Hepatocyte (in vitro differentiated cells): ENCODE measurements around the gene GLUL.

Source experiments
- EZH2 ChIP-seq: fragments of 200-600 bp; sonication (generic); IDR thresholded peaks from 2 replicates; pipeline ENCODE4 v1.6.1; 2016; ENCODE audit warnings: antibody characterized with exemption, mild to moderate bottlenecking, borderline replicate concordance
- TF ChIP-seq, protein P1 (sequence below): fragments of 200-600 bp; sonication (generic); IDR thresholded peaks from 2 replicates; pipeline ENCODE4 v1.5.1; 2016; ENCODE audit warnings: antibody characterized with exemption, mild to moderate bottlenecking; ENCODE audit not compliant: poor library complexity

DNA sequence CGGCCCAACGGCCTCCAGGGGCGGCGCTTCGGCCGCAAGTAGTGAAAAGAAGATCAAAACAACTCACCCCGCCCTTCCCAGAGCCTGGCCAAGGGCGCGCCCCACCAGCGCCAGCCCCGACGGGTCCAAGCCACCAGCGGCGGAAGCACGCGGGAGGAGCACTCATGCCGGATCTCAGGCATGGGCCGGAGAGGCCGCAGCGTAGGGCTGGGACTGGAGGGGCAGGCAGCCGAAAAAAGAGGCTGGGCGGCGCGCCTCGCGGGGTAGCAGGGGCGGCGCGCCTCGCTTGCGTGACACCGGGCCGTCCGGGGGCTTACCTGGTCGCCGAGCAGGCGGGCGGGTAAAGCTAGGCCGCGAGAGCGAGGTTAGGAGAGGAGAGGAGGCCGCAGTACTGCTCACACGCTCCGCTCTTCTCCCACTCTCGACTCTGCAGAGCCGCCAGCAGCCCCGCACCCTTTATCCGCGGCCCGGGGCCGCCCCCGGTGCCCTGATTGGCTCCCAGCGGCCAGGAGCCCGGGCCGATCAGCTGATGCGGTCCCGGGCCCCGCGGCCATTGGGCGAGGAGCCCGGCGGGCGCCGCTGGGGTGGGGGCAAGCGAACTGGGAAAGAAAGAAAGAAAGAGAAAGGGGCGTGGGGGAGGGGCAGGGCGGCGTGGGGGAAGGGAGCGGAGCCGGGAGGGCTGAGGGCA lies at the start of gene GLUL:
- TF ChIP-seq EZH2 = no peak
- TF ChIP-seq, protein P1, sequence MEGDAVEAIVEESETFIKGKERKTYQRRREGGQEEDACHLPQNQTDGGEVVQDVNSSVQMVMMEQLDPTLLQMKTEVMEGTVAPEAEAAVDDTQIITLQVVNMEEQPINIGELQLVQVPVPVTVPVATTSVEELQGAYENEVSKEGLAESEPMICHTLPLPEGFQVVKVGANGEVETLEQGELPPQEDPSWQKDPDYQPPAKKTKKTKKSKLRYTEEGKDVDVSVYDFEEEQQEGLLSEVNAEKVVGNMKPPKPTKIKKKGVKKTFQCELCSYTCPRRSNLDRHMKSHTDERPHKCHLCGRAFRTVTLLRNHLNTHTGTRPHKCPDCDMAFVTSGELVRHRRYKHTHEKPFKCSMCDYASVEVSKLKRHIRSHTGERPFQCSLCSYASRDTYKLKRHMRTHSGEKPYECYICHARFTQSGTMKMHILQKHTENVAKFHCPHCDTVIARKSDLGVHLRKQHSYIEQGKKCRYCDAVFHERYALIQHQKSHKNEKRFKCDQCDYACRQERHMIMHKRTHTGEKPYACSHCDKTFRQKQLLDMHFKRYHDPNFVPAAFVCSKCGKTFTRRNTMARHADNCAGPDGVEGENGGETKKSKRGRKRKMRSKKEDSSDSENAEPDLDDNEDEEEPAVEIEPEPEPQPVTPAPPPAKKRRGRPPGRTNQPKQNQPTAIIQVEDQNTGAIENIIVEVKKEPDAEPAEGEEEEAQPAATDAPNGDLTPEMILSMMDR = peak; percentile 2
